ENCODE data around the gene SLC44A5.

DNA sequence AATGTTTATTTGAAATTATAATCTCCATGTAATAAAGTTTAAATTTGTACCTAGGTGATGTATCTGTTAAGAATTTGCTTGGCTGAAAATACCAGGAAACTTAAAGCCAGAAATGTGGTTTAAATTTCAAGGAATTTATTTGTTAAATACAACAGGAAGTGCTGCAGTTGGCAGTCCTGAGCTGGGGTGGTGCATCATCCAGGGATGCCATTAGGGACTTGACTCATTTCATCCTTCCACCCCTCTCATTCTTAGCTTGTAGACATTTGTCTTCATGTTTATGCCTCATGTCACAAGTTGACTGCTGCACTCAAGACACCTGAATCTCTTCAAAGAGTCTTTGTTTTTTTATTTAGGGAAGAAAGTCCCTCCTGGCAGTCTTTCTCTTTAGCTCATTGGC lies 300.8 kb downstream of the SLC44A5 start:
- TF ChIP-seq, protein P1, sequence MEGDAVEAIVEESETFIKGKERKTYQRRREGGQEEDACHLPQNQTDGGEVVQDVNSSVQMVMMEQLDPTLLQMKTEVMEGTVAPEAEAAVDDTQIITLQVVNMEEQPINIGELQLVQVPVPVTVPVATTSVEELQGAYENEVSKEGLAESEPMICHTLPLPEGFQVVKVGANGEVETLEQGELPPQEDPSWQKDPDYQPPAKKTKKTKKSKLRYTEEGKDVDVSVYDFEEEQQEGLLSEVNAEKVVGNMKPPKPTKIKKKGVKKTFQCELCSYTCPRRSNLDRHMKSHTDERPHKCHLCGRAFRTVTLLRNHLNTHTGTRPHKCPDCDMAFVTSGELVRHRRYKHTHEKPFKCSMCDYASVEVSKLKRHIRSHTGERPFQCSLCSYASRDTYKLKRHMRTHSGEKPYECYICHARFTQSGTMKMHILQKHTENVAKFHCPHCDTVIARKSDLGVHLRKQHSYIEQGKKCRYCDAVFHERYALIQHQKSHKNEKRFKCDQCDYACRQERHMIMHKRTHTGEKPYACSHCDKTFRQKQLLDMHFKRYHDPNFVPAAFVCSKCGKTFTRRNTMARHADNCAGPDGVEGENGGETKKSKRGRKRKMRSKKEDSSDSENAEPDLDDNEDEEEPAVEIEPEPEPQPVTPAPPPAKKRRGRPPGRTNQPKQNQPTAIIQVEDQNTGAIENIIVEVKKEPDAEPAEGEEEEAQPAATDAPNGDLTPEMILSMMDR (IDR thresholded peaks at IDR 0.05): no peak
- TF ChIP-seq EP300 (IDR thresholded peaks at IDR 0.05; ENCODE audit: low read depth) (no peak), POLR2A (IDR thresholded peaks at IDR 0.05) (no peak), POLR2AphosphoS5 (IDR thresholded peaks at IDR 0.05) (no peak)

All from transverse colon (tissue), 4 donors.